Inflammatory macrophage (primary cell): ENCODE data around the gene CHRNG.

Experiments used
- DNase-seq, 2 donors: peaks; one replicate each; pipeline ENCODE4 v3.0.0-alpha.2; 2020 to 2022
- total RNA-seq, 18 experiments: gene quantifications; one replicate each; lab custom pipeline; 2026; ENCODE audit warnings: mixed read lengths in 6 of 18, inconsistent platforms in 2 of 18; lab: John Stamatoyannopoulos, UW

The CHRNG gene, protein sequence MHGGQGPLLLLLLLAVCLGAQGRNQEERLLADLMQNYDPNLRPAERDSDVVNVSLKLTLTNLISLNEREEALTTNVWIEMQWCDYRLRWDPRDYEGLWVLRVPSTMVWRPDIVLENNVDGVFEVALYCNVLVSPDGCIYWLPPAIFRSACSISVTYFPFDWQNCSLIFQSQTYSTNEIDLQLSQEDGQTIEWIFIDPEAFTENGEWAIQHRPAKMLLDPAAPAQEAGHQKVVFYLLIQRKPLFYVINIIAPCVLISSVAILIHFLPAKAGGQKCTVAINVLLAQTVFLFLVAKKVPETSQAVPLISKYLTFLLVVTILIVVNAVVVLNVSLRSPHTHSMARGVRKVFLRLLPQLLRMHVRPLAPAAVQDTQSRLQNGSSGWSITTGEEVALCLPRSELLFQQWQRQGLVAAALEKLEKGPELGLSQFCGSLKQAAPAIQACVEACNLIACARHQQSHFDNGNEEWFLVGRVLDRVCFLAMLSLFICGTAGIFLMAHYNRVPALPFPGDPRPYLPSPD
- 0 to 0.13 (median 0.05) reads per million in 18 experiments for total RNA-seq

DNA sequence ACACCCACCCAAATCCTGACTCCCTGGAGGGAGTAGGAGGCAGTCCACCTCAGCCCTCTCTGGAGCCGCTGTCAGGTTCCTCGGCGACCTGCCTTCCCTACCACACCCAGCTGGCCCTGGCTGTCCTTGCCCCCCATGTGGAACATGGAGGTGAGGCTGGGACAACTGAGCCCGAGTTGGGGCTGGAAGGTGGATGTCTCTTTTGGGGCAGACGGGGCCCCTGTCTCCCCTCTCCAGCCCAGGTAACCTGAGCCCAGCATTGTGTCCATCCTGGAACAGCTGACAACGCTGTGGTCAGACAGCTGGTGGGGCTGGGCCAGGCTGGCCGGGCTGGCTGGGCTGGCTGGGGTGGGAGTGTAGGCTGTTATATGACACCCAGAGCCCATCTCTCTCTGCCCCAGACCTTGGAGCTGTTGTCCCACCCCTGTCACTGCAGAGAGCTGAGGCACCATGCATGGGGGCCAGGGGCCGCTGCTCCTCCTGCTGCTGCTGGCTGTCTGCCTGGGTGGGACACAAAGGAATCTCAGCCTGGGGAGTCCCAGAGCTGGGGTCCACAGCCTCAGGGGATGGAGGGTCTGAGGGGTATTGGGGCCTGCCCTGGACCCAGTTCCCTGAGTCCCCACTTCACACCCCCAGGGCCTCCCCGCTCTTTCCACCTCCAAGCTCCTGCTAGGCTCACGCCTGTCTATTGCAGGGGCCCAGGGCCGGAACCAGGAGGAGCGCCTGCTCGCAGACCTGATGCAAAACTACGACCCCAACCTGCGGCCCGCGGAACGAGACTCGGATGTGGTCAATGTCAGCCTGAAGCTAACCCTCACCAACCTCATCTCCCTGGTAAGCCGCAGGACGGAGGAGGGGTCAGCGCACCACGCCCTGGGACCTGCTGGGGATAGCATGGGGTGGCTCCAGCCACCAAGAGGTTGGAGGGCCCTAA, at the start of gene CHRNG:
Gene CHRNG (plus strand): TSS at position 395 of the 934 bp plus-strand sequence. CDS start 56 bp downstream, at position 451.
- DNase-seq: no peak

GRCh38 chr2:232490221-232491138, 49.0 kb upstream of the CHRNG start:
- DNase-seq: no peak

- DNase-seq: no peak
These were observed 48.2 kb upstream of the CHRNG start for GRCh38 chr2:232491139-232491780.

DNA sequence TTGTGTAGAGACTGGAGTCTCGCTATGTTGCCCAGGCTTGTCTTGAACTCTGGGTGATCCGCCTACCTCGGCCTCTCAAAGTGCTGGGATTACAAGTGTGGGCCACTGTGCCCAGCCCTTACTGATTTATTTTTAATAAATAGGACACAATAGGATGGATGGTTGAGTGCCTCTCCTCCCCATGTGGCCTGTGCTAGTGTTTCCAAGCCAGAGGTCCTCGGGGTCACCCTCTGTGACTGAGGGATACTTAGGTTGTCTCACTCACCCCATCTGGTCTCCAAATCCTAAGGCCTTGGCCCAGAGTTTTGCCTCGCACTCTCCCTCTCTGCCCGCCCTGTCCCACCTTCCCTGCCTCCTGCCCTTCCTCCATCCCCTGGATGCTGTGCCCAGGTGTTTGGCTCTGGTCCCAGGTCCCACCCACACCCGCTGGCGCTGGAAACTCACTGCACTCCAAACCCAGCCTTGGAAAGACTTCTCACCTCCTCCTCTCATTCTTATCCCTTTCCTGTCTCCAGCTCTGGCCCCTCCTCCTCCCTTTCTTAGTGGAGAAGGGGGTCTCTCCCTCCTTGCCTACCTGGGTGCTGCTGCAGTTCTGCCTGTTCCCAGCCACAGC, 47.1 kb upstream of the CHRNG start:
- no peak for DNase-seq

DNA sequence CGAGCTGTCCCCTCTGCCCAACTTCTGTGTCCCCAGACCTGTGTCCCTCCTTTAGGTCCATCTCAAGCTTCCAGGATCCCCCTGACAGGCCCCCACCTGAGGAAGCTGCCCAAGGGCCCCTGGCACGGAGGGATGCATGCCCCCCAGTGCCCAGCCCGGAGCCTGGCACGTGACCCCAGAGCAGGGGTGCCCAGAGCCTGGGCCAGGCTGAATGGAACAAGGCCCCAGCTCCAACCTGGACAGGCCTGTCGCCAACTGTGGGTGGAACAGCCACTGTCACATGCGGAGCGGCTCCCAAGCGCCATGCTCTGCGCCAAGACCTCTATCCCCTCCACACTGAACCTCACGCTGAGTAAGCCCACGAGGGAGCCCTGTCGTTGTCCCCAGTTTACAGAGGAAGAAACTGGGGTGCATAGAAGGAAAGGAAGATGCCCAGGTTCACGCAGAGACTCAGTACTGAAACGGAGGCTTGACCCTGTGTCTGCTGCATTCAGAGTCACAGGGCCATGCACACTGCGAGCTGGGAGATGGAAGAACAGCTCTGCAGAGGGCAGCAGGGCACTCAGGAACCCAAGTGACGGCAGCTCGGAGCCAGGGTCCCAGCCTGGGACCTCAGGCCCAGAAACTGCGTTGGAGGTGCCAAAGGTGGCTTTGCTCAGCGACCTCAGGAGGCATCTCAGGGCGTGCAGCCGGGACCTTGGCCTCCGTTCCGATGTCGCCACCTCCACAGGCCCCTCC, 46.4 kb upstream of the CHRNG start:
- DNase-seq: no peak

- no peak for DNase-seq
These were observed 45.6 kb upstream of the CHRNG start for GRCh38 chr2:232493701-232494474.

- no peak for DNase-seq
These were observed 45.0 kb upstream of the CHRNG start for GRCh38 chr2:232494542-232494941.

DNA sequence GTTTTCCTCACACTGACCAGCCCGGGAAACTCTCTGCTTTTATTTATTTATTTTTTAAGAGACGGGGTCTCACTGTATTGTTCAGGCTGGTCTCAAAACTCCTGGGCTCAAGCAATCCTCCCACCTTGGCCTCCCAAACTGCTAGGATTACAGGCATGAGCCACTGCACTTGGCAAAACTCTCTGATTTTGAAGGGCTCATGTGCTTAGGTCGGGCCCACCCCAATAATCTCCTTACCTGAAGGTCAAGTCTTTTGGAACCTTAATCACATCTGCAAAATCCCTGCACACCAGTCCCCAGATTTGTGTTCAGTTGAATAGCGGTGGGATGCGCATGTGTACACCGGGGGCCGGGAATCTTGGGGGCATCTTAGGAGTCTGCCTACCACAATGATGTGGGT, 44.2 kb upstream of the CHRNG start:
- DNase-seq: no peak

- no peak for DNase-seq
These were observed 42.8 kb upstream of the CHRNG start for GRCh38 chr2:232496501-232497270.

DNA sequence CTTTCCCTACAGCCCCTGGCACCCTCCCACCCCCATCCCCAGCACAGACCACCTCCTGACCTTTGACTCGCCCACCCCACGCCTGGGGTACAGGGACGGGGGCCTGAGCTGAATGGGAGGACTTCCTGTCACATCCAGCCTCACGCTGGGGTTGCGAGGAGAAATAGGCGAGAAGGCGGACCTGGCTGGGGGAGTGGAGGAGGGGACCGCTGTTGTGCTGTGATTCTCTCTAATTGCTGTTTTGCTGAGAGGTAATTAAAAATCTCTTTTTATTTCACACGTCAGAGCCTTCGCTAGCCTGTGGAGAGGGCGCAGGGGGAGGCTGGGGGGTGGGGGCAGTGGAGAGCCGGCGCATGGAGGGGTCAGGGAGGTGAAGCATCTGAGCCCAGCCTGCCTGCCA, 42.1 kb upstream of the CHRNG start:
- no peak for DNase-seq

- DNase-seq: no peak
These were observed 41.0 kb upstream of the CHRNG start for GRCh38 chr2:232498452-232498851.

DNA sequence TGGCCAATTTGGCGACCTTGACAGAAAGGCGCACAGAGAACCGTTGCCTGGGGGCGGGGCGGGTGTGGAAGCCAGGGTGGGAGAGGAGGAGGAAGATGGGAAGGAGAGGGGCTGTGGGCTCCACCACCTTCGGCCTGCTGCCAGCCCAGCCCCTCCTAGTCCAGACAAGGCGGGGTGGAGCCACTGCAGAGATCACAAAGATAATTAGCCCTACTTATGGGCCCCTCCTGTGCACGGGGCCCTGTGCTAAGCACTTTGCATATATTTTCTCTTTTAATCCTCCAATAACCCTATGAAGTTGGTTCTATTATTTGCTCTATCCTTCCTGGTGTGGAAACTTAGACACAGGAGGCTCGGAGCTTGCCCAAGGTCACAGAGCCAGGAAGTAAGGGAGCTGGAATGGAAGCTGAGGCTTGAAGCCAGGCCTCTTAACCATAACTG, 38.1 kb upstream of the CHRNG start:
- DNase-seq: no peak

- DNase-seq: no peak
These were observed 37.6 kb upstream of the CHRNG start for GRCh38 chr2:232501794-232502390.

DNA sequence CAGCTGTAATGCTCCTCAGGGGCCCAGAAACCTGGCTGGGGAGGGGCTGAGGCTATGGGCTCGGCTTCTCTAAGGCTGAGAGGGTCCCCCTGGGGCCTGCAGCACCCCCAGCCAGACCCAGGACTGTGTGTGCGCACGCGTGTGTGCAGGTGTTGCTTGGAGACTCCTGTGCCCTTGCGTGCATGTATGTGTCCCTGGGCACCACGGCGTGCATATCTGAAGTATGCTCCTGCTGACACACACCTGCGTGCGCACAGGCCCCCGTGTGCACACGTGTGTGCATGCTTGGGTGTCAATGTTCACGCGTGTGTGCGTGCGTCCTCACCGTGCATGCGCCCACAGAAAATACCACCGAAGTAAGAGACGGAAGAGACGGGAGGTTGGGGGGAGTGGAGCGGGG, 37.0 kb upstream of the CHRNG start:
- no peak for DNase-seq

DNA sequence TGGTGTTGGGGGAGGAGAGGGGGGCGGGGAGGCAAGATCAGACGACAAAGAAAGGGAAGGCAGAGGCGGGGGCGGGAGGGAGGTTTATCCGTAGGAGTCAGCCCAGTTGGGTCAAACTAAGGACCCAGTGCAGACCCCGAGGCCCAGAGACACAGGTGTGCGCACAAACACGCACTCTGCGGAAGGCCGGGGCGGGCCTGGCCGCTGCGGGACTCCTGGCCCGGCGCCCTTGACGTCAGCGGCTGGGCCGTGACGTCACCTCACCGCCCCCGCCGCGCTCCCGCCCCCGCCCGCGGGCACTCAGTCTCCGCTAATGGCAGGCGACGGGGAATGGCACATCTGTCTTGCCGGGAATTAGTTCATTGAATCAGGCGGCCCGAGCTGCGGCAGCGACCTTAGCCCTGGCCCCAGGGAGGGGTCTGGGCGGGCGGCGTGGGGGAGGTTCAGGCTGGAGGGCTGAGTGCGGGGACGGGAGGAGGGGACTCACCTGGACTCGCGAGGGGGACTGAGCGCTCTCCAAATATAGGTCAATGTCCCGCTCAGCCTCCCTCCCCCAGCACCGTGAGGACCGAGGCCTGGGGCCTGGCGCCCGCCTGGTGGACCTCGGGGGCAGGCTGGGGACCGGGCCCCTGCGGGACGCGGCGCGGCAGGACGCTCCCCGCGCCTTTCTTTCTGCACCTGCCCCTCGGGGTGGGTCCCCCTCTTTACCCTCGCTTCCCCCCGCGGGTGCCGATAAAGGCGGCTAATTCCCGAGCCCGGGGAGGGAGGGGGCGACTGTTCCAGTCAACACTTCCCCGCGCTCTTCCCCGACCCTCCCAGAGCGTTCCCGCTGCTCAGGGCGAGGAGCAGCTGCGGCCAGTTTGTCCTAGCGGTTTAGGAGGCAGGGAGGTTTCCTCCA, 36.3 kb upstream of the CHRNG start:
- DNase-seq: peak in 1 of 2 donors; percentile 8

DNA sequence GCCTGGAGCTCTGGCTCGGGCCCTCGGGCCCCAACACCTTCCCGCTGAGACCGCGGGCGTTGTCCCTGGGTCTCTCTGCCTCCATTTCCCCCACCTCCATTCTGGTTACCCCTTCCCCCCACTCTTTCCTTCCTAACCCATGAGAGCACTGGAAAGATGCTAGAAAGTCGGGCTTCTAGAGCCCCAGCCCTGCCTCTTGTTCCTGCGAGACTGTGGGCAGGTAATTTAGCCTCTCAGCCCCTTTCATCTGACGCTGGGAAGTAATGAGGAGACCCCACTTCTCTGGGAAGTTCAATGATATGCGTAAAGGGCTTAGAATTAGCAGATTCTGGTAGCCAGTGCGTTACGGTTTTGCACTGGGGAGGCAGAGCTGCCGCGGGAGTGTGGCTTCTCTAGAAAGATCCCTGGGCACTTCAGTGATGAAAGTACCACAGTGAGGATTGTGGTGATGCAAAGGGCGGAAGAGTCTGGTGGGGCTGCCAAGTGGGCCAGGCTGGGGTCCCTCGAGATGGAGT, 35.6 kb upstream of the CHRNG start:
- no peak for DNase-seq

DNA sequence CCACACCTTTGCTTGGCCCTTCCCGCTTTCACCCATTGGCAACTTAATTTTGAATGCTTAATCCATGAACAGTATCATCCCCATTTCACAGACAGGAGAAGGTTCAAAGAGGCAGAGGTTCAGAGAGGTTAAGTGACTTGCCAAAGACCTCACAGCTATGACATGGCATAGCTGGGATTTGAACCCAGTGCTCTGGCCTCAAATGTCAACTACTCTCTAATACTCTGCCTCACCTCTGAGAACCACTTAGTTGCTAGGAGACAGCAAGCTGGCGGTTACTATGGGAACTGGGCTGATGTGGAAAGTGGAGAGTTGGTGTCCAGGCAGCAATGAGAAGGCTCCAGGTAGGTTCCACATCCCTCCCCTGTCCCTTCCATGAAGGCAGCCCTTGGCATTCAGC, 35.1 kb upstream of the CHRNG start:
- no peak for DNase-seq
